HL-60 (cell line): ENCODE measurements around the gene RAET1E.

Source experiments
- POLR2AphosphoS5 ChIP-seq: IDR thresholded peaks from 2 replicates; pipeline ENCODE4 v1.6.1; 2012; ENCODE audit warnings: low read depth
- REST ChIP-seq: IDR thresholded peaks from 2 replicates; pipeline ENCODE4 v1.6.1; 2012; ENCODE audit warnings: low read depth; ENCODE audit not compliant: insufficient replicate concordance
- TF ChIP-seq, protein P1 (sequence below): IDR thresholded peaks from one replicate; pipeline ENCODE4 v1.5.1; 2011; ENCODE audit warnings: low read length, control low read depth, inconsistent platforms; ENCODE audit not compliant: insufficient read depth

- TF ChIP-seq, protein P1, sequence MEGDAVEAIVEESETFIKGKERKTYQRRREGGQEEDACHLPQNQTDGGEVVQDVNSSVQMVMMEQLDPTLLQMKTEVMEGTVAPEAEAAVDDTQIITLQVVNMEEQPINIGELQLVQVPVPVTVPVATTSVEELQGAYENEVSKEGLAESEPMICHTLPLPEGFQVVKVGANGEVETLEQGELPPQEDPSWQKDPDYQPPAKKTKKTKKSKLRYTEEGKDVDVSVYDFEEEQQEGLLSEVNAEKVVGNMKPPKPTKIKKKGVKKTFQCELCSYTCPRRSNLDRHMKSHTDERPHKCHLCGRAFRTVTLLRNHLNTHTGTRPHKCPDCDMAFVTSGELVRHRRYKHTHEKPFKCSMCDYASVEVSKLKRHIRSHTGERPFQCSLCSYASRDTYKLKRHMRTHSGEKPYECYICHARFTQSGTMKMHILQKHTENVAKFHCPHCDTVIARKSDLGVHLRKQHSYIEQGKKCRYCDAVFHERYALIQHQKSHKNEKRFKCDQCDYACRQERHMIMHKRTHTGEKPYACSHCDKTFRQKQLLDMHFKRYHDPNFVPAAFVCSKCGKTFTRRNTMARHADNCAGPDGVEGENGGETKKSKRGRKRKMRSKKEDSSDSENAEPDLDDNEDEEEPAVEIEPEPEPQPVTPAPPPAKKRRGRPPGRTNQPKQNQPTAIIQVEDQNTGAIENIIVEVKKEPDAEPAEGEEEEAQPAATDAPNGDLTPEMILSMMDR: no peak
- TF ChIP-seq REST: no peak
- TF ChIP-seq POLR2AphosphoS5: no peak
These were observed 15.8 kb upstream of the RAET1E start for GRCh38 chr6:149913540-149914240.
